Stimulated activated CD4-positive, alpha-beta T cell treated with anti-CD3 and anti-CD28 coated beads, Interleukin-12 subunit alpha, Interleukin-12 subunit beta, amount 100 ng/mL, for 4 hours (primary cell): ENCODE results near the gene BAHCC1.

Source experiments
- DNase-seq: peaks from one replicate; pipeline ENCODE4 v3.0.0-alpha.2; 2020

BAHCC1 gene

DNA sequence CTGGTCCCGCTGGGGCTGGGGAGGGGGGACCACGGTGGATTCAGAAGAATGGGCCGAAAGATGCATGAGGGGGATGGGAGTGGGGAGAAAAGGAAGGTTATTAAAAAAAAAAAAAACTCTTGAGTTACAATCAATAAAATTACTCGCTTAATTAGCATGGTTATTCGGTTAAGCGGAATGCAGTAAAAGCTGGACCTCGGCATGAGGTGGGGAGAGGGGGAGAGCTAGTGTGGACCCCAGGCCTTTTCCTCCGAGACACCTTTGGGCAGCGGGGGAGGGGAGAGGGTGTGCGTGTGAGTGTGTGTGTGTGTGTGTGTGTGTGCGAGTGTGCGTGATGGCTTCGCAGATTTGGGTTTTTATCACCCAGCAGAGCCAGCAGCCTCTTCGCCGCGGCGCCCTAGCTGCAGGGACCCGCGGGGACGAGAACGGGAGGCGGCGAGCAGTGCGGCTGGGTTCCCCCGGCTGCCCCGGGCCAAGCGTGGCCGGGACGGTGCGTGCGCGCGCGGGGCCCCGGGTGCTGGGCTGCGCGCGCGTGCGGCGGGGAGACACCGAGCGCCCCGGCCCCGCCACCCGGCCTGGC lies 3.7 kb downstream of the BAHCC1 start:
- no peak for DNase-seq

DNA sequence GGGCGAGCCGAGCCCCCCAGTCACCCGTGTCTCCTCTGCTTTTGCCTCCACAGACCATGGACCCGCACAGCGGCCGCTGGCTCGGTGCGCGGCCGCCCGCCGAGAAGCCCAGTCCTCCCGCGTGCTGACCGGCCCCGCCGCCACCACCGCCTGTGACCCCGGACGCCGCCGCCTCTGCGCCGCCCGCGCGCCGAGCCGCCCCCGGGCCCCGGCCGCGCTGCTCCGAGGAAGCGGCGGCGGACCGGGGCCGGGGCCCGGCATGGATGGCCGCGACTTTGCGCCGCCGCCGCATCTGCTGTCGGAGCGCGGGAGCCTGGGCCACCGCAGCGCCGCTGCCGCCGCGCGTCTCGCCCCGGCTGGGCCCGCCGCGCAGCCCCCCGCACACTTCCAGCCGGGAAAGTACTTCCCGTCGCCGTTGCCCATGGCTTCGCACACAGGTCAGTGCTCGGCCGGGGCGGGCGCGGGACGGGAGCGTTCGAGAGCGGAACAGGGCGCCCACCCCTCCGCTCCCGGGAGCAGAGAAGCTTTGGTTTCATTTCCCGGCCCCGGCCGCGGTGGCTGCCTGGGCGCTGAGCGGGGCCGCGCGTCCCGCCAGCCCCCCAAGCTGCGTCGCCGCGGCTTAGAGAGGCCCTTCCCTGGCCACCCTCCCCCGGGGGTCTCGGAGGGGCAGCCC lies 4.4 kb downstream of the BAHCC1 start:
- no peak for DNase-seq

DNA sequence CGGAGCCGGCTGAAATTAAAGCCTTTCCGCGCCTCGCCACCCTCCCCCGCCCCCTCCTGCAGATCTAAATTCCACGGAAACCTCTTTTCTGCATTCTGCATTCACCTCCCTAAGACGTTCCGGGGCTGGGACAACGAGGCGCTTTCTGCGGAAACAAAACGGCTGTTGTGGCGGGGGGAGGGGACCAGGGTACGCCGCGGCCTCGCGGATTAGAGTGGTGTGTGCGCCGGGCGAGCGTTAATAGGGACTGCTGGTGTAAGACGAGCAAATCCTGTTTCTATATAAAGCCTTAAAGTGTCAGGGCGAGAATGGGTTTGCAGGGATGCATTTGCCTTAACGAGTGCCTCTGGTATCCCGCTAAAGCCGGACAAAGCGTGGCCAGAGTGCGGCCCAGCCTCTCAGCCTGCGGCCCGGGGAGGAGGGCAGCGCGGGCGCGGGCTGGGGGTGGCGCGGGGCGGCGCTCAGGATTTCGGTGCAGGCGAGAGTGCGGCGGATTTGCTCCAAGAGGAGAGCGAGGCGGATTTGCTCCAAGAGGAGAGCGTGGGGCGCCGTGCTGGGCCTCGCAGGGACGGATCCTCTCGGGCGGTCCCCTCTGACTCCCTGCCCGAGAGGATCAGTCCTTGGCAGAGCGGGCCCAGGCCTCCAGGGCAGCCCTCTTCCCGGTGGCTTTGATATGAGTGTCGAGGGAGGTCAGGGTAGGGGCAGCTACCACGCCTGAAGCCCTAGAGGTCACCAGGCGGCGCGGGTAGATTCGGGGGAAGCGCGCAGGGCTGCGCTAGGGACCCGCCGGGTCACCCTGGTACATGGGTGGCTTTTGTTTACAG lies 5.1 kb downstream of the BAHCC1 start:
- DNase-seq = no peak

DNA sequence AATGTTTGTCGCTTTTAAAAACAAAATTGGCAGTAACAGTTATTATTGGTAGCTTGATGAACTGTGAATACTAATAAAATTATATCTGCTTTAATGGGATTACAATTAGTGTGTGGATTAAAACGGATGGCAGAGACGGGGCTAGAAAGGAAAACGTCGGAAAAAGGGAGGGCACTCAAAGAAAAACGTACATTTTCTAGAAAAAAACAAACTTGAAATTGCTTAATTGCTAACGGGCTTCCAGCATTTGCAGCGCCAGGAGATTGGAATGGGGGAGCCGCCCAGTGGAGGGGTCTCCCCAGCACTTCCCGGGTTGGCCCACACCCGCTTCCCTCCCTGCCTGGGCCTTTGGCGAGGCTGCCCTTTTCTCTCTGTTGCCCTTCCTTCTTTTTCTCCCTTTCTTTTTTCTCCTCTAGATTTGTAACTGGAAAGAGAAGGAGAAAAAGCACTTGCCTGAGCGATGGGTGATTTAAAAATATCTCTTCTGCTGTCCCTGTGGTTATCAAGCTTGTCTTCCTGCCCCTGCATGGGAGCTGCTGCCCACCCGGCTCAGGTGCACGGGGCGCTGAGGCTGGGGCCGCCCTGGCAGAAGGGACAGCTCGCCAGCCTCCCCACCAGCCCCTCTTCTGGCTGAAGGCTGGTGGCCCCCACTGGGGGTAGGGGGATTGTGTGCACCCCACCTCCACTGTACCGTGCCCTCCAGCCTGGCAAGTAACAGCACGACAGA lies 5.9 kb downstream of the BAHCC1 start:
- no peak for DNase-seq

DNA sequence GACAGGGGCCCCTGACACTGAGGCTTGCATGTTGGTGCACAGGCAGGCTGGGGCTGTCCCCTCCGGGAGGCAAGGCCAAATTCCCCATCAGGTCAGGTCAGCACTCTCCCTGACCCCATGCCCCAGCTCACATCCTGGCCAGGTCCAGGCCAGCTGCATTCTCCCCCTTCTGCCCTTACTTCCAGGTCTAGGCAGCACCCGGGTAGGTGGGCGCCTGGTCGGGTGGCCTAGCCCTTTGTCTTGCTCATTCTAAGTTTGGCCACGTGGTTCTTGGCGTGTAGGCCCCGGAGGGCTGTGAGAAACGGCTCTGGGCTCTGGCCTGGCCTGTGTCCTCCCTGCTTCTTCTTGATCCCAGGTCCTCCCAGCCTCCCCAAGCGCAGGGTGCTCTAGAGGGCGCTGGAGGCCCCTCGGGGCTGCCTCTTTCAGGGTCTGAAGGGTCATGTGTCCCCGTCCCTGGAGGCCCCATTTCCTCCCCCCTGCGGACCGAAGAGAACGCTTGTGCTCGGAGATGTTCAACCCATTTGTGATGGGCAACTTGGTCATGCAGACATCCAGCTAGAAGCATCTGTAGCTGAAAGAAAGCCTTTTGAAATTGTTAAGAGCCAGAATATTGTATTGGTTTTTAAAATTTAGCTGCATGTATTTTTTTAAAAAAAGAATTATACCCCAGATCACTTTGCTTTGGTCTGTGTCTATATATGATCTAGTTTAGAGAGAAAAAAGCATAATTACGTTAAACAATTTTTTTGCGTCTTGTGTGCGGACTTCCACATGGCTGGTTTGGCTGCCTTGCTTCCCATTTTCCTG lies 6.7 kb downstream of the BAHCC1 start:
- DNase-seq = no peak

DNA sequence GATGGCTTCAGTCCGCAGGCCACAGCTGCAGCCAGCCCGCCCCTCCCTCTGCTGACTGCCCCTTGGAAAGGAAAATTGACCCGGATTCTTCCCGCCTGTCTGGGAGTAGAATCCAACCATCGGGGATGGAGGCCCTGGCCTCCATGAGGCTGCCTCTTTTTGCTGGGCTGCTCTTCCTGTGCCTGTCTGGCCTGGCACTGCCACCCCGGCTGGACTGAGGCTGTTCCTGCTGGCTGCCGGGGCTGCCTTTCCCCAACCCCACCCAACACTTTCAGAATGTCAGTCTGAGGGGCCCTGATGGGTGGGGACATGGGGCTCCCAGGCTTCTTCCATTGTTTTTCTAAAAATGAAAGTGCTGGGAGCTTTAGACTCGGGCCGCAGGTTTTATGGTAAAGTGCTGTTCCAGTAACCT lies 7.3 kb downstream of the BAHCC1 start:
- no peak for DNase-seq

DNA sequence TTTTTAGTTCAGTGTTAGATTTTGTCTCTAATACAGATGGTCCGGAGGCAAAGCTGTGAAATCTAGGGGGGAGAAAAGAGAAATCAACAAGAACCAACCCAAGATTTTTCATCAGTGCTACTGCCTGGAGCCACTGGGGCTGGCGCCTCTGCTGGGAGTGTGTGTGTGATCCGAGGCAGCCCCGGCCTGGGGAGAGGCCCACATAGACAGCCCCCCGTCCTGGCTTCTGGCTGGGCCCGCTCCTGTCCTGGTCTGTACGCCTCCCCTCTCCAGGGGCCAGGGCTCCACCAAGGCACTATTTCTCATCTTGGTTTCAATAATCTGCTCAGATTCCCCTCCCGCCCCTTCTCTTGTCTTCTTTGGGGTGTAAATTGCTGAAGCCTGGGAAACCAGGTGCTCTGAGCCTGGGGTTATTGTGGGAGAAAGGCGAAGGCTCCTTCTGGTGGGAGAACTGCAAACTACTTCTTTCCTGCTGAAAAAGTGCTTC lies 7.8 kb downstream of the BAHCC1 start:
- DNase-seq = no peak

DNA sequence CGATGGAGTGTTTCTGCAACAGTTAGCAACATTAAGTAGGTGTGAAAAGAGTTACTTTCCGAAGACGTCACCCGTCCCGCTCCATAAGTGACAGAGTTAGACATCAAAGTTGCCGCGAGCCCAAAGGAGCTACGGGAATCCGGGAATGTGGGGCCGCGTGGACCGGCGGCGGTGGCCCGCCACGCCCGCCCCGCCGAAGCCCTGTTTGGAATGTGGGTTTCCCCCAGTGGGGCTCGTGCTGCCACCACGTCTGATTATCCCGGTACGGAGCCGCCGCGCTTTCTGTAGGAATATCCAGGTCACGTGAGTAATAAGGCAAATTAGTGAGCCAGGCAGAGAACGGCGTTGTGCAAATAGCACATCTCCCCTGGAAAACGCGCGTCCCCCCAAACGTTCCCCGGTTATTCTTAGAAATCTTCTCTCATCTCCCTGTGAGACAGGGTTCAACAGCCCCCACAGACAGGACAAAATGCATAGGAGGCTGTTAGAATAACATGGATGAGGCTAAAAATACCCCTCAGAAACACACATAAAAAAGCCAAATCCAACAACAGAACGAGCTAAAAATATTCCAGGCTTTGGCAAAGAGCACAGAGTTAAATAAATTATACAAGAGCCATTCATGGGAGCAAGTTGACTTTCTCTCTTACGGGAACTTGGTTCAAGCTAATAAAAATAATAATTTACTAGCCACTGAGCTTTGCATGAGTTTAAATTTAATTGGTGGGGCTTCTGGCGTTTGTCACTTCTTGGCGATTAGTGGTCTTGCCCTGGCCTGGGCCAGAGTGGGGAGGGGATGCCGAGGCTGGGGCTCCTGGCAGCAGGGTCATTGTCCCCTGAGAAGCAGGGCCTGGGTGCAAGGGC lies 8.6 kb downstream of the BAHCC1 start:
- no peak for DNase-seq

DNA sequence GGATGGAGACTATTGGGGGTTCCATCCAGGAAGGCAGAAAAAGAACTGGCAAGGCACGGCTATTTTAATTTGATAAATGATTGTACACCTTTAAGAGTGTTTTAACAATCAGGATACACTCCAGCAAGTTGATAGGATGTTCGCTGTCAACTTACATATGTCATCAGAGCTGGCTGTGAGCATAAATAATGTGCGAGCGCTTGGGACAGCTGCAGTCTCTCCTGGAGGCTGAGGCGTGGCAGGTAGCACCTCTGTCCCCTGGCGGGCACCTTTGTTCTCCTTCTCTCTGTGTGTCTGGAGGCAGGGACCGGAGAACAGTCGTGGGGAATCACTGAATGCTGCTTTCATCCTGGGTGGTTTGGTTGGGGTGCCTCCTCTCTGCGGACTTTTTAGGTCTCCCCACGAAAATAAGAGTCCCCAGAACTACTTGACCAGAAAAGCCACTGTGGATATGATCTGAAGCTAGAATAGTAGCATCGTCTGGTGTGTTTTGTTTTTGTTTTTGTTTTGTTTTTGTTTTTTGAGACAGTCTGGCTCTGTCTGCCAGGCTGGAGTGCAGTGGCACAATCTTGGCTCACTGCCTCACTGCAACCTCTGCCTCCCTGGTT lies 9.4 kb downstream of the BAHCC1 start:
- DNase-seq = no peak

DNA sequence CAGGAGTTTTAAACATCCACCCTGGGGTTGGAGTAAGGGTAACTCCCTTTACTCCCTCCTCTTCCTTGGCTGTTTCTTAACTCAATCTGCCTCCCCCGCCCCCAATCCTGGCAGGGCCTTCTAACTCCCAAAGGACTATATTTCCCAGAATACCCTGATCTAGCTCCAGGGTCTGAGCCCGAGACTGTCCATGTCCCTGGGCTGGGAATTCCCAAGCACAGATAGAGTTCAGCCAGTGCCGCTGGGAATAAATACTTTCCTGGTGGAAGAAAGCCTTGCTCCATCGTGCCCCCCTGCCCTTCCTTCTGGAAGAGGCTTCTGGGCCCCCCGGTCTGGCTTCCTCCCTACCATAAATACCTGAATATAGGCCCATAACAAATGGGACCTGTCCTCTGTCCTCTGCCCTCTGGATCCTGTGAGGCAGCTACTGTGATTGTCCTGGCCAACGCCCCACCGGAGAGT lies 10.2 kb downstream of the BAHCC1 start:
- DNase-seq = no peak

DNA sequence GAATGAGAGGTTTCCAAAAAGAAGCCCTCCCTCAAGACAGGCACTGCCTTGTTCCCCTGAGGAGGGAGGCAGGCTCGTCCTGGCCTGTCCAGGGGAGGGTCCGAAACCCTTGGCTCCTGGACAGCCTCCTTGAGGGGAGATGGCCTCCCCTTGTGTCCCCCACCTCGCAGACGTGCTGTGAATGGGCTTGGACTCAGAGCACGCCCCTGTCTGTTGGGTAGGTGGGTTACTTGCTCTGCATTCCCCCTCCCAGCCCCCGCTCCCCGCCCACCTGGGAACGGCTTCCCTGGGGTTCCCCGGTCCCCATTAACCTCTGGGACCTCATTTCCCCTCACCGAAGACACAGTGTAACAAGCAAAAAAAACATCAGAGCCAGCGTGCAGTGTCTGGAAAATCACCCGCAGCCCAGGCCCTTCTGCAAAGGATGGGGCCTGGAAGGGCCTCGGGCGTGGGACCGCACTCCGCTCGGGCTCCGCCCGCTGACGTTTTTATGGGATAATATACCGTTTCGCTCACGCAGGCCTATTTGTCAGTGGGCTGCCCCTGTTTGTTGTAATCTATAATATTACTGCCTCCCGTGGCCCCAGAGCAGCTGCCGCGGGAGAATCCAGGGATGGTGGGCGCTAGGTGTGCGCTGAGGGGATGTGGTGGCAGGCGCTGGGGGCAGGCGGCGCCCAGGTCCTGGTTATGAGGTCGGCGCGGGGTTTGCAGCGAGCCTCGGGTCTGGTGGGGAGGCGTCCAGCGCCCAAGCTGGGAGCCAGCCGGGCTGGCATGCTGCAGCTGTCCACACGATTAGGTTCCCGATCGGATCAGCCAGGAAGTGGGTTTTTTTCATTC lies 11.1 kb downstream of the BAHCC1 start:
- no peak for DNase-seq

DNA sequence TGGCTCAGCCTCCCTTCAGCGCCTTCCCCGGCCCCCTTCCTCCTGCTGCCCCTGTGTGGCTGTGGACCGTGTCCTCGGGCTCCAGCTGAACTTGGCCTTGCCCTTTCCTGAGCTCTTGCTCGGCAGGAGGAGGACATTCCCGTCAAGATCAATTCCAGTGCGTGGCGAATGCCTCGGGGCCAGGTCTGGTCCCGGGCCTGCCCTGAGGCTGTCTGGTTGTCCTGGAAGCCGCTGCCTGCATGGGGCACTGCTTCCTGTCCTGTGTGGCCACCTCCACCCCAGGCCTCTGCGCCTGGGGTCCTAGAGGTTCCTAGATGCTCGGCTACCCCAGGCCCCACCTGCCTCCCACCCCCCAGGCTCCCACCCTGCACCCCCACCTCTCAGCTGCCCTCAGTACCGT lies 12.8 kb downstream of the BAHCC1 start:
- no peak for DNase-seq

DNA sequence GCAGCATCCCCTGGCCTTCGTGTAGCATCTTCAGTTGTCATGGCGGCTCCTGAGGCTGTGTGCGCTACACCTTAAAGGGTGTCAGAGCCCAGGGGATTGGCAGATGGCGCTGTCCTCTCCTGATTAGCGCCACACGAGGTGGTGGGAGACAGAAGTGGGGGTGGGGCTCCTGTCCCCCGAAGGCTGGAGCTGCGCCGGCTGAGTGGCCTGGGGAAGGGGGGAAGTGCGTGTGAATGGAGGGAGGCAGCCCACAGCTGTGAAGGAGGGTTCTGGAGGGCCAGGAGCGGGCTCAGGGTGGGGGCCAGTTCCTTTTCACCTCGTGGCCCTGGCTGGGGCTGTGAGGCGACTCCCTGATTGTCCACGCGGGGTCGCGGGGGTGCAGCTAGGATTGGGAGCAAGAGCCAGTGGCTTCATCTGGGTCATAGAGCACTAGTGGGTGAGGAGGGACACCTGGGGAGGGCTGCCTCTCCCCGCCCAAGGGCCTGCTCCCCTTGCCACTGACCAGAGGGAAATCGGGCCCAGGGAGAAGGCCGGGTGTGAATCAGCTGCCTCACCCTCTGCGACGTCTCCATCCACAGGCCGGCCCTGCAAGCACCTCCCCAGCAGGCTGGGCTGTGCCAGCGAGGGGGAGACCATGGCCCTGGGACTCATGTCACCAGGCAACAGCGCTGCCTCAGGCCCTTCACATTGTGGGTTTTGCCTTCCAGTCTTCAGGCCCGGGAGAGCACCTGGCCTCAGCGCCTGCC lies 14.1 kb downstream of the BAHCC1 start:
- no peak for DNase-seq

DNA sequence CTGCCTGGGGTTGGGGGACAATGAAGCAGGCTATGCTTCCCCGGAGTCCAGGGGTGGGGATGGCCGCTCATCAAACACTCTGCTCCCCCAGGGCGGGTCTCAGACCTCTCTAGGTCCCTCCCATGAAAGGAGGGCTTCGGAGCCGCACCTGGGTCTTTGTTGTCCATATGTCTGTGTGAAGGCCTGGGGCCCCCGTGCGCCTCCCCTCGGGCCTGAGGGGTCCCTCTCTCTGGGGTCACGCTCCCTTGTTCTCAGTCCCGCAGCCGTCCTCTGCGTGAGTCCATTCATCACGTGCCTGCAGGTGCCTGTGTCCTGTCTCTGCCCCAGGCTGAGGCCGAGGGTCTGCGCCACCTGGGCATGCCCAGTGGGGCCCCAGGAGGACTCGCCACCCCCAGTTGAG lies 15.6 kb downstream of the BAHCC1 start:
- no peak for DNase-seq

DNA sequence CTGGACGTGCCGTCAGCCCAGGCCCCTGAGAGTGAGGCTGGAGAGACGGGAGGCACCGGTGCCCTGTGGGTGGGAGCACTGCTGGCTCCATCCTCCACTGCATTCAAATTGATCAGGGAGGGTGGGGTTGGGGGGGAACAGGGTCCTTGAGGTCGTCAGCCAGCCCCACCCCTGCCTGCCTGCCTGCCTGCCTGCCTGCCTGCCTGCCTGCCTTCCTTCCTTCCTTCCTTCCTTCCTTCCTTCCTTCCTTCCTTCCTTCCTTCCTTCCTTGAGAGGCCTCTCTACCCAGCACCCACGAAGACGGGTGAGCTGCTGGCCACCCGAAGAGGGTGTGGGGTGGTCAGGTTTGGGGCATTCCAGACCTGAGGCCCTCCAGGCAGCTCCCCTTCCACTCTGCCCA lies 16.0 kb downstream of the BAHCC1 start:
- DNase-seq = no peak

DNA sequence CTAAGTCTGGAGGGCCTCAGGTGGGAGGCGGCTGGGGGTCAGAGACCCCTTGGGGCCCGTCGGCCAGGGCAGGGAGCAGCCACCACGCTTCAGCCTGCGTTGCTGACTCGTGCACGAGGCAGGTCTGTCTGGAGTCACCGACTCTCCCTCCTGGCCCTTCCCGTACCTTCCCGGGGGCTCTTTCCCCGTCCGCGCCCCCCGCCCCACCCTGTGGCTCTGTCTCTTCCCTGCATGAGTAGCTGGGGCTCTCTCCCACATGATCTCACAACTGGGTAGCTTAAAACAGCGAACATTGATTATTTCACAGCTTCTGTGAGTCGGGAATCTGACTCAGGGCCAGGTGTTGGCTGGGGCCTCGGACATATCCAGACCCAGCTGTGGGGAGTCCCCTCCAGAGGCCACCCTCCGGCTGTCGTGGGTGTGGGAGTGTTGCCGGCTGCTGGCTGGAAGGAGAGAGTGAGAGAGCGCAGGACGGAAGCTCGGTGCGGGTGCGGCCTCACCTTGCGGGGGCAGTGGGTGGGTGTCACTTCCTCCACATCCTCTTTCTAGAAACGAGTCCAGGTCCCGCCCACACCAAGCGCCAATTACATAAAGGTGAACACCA lies 17.3 kb downstream of the BAHCC1 start:
- DNase-seq = peak; percentile 41

DNA sequence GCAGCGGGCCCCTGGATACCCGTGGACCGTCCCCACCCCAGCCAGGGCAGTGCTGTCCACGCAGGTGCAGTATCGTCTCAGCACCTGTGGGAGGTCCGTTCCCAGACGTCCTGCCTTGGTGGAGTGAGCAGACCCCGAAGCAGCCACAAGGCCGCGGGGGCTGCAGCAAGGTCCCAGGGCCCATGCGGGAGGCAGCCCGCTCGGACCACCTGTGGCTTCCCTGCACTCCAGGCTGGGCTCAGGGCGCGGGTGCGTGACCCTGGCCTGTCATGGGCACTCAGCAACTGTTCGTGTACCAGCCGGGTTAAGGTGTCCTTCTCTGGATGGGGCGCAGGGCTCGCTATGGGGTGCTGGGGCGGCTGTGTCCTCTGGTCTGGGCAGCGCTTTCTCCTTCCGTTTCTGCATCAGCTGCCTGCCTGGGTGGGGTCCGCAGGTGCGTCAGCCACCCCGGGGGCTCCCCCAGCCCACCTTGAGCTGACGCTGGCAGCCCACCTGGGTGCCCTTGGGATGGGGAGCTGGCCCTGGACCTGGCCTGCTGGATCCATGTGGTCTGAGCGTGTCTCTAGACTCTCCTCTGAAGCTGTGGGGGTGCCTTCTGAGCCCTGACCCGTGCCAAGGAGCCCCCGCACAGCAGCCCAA lies 18.4 kb downstream of the BAHCC1 start:
- DNase-seq = no peak
